ENCODE results near the gene XYLT1.
"Not testable (repeated sequence)": the region's sequence is repeated elsewhere in the genome, so short reads cannot be mapped to it uniquely, and the experiment has no call there.

Gene XYLT1

GRCh38 chr16:17488506-17488905 lies 17.7 kb upstream of the XYLT1 start:
- DNase-seq (ENCODE audit: low read depth in 4 of 4, low spot score in 1 of 4) = no peak

GRCh38 chr16:17483351-17483750 lies 12.6 kb upstream of the XYLT1 start:
- DNase-seq (ENCODE audit: low read depth in 4 of 4, low spot score in 1 of 4) = no peak

GRCh38 chr16:17482341-17482740 lies 11.6 kb upstream of the XYLT1 start:
- DNase-seq (ENCODE audit: low read depth in 4 of 4, low spot score in 1 of 4) = not testable (repeated sequence)

- no peak for DNase-seq (ENCODE audit: low read depth in 4 of 4, low spot score in 1 of 4)
Measured at GRCh38 chr16:17481736-17482135, 11.0 kb upstream of the XYLT1 start.

GRCh38 chr16:17477260-17477545 lies 6.4 kb upstream of the XYLT1 start:
- not testable (repeated sequence) for DNase-seq (ENCODE audit: low read depth in 4 of 4, low spot score in 1 of 4)

GRCh38 chr16:17476414-17477259 lies 5.9 kb upstream of the XYLT1 start:
- DNase-seq (ENCODE audit: low read depth in 4 of 4, low spot score in 1 of 4) = no peak

- DNase-seq (ENCODE audit: low read depth in 4 of 4, low spot score in 1 of 4) = no peak
Measured at GRCh38 chr16:17475104-17475503, 4.3 kb upstream of the XYLT1 start.

- no peak for DNase-seq (ENCODE audit: low read depth in 4 of 4, low spot score in 1 of 4)
Measured at GRCh38 chr16:17474572-17474971, 3.8 kb upstream of the XYLT1 start.

- DNase-seq (ENCODE audit: low read depth in 4 of 4, low spot score in 1 of 4) = no peak
Measured at GRCh38 chr16:17474037-17474436, 3.3 kb upstream of the XYLT1 start.

- no peak for DNase-seq (ENCODE audit: low read depth in 4 of 4, low spot score in 1 of 4)
Measured at GRCh38 chr16:17471719-17472461, 1.1 kb upstream of the XYLT1 start.

- no peak for DNase-seq (ENCODE audit: low read depth in 4 of 4, low spot score in 1 of 4)
Measured at GRCh38 chr16:17470182-17470907, 415 bp downstream of the XYLT1 start.

- DNase-seq (ENCODE audit: low read depth in 4 of 4, low spot score in 1 of 4) = no peak
Measured at GRCh38 chr16:17469741-17470181, 999 bp downstream of the XYLT1 start.

GRCh38 chr16:17469011-17469740 lies 1.6 kb downstream of the XYLT1 start:
- DNase-seq (ENCODE audit: low read depth in 4 of 4, low spot score in 1 of 4) = no peak

GRCh38 chr16:17468611-17469010 lies 2.1 kb downstream of the XYLT1 start:
- no peak for DNase-seq (ENCODE audit: low read depth in 4 of 4, low spot score in 1 of 4)

- no peak for DNase-seq (ENCODE audit: low read depth in 4 of 4, low spot score in 1 of 4)
Measured at GRCh38 chr16:17467923-17468540, 2.7 kb downstream of the XYLT1 start.

GRCh38 chr16:17466876-17467275 lies 3.9 kb downstream of the XYLT1 start:
- no peak for DNase-seq (ENCODE audit: low read depth in 4 of 4, low spot score in 1 of 4)

GRCh38 chr16:17465460-17465859 lies 5.3 kb downstream of the XYLT1 start:
- DNase-seq (ENCODE audit: low read depth in 4 of 4, low spot score in 1 of 4) = no peak

GRCh38 chr16:17463335-17463734 lies 7.4 kb downstream of the XYLT1 start:
- no peak for DNase-seq (ENCODE audit: low read depth in 4 of 4, low spot score in 1 of 4)

- DNase-seq (ENCODE audit: low read depth in 4 of 4, low spot score in 1 of 4) = no peak
Measured at GRCh38 chr16:17461951-17462729, 8.6 kb downstream of the XYLT1 start.

GRCh38 chr16:17460890-17461289 lies 9.9 kb downstream of the XYLT1 start:
- DNase-seq (ENCODE audit: low read depth in 4 of 4, low spot score in 1 of 4) = no peak
